ENCODE data around the gene MBD1.
A peak's percentile ranks its signal among the peaks of the same experiment; 100 is the strongest.
"Not testable (repeated sequence)": the region's sequence is repeated elsewhere in the genome, so short reads cannot be mapped to it uniquely, and the experiment has no call there.

The MBD1 gene

GRCh38 chr18:50281295-50281971 is at the start of gene MBD1:
TSS of gene MBD1 (minus strand) at chr18:50281523. CDS start at chr18:50279992, 1,531 bp downstream.
- peak; percentile 97 for DNase-seq

GRCh38 chr18:50330176-50330575 is 48.9 kb upstream of the MBD1 start:
- no peak for DNase-seq

GRCh38 chr18:50327983-50328382 is 46.7 kb upstream of the MBD1 start:
- DNase-seq = no peak

GRCh38 chr18:50320719-50321118 is 39.4 kb upstream of the MBD1 start:
- no peak for DNase-seq

GRCh38 chr18:50315100-50315871 is 34.0 kb upstream of the MBD1 start:
- DNase-seq = no peak

- no peak for DNase-seq
These were observed 32.6 kb upstream of the MBD1 start for GRCh38 chr18:50313873-50314460.

- no peak for DNase-seq
These were observed 31.8 kb upstream of the MBD1 start for GRCh38 chr18:50313031-50313607.

- no peak for DNase-seq
These were observed 31.1 kb upstream of the MBD1 start for GRCh38 chr18:50312296-50313030.

GRCh38 chr18:50311650-50312049 is 30.3 kb upstream of the MBD1 start:
- no peak for DNase-seq

- no peak for DNase-seq
These were observed 28.8 kb upstream of the MBD1 start for GRCh38 chr18:50310080-50310479.

- DNase-seq = not testable (repeated sequence)
These were observed 27.5 kb upstream of the MBD1 start for GRCh38 chr18:50308851-50309250.

GRCh38 chr18:50307738-50308470 is 26.6 kb upstream of the MBD1 start:
- peak; percentile 79 for DNase-seq

GRCh38 chr18:50307400-50307737 is 26.0 kb upstream of the MBD1 start:
- DNase-seq = no peak

- no peak for DNase-seq
These were observed 25.6 kb upstream of the MBD1 start for GRCh38 chr18:50306944-50307343.

GRCh38 chr18:50301074-50301473 is 19.8 kb upstream of the MBD1 start:
- DNase-seq = no peak

- DNase-seq = no peak
These were observed 18.5 kb upstream of the MBD1 start for GRCh38 chr18:50299626-50300388.

GRCh38 chr18:50298443-50299284 is 17.3 kb upstream of the MBD1 start:
- no peak for DNase-seq

- no peak for DNase-seq
These were observed 16.5 kb upstream of the MBD1 start for GRCh38 chr18:50297621-50298442.

GRCh38 chr18:50293039-50293438 is 11.7 kb upstream of the MBD1 start:
- no peak for DNase-seq

GRCh38 chr18:50289108-50289443 is 7.8 kb upstream of the MBD1 start:
- DNase-seq = no peak

All from NCI-H526 treated with DMSO at 0.1 percent for 48 hours (cell line).